ENCODE data around the gene MED29.

The MED29 gene

DNA sequence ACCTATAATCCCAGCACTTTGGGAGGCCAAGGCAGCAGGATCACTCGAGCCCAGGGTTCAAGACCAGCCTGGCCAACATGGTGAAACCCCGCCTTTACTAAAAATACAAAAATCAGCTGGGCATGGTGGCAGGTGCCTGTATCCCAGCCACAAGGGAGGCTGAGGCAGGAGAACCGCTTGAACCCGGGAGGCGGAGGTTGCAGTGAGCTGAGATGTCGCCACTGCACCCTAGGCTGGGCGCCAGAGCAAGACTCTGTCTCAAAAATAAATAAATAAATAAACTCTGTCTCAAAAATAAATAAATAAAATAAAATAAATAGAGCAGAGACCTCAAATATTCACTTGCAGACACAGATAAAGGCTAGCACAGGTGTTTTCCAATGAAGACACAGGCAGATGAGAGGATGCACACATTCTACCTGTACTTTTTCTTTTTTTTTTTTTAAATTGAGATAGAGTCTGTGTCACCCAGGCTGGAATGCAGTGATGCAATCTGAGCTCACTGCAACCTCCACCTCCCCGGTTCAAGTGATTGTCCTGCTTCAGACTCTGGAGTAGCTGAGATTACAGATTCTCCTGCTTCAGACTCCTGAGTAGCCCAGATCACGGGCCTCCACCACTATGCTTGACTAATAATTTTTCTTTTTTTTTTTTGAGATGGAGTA lies 47.2 kb downstream of the MED29 start:
- H3K27ac ChIP-seq = no peak overlapping the region
- peaks cover 8% of the 10 kb centered on the region for H3K4me1 ChIP-seq
- TF ChIP-seq, protein P1, sequence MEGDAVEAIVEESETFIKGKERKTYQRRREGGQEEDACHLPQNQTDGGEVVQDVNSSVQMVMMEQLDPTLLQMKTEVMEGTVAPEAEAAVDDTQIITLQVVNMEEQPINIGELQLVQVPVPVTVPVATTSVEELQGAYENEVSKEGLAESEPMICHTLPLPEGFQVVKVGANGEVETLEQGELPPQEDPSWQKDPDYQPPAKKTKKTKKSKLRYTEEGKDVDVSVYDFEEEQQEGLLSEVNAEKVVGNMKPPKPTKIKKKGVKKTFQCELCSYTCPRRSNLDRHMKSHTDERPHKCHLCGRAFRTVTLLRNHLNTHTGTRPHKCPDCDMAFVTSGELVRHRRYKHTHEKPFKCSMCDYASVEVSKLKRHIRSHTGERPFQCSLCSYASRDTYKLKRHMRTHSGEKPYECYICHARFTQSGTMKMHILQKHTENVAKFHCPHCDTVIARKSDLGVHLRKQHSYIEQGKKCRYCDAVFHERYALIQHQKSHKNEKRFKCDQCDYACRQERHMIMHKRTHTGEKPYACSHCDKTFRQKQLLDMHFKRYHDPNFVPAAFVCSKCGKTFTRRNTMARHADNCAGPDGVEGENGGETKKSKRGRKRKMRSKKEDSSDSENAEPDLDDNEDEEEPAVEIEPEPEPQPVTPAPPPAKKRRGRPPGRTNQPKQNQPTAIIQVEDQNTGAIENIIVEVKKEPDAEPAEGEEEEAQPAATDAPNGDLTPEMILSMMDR (IDR thresholded peaks at IDR 0.05) = no peak
- no peaks in the 10 kb centered on the region for H3K27me3 ChIP-seq (ENCODE audit: control insufficient read depth, insufficient read depth, low read length)
- H3K36me3 ChIP-seq (ENCODE audit: control insufficient read depth, insufficient read depth, low read length) = no peaks in the 10 kb centered on the region
- H3K79me2 ChIP-seq = peaks cover 22% of the 10 kb centered on the region
- no peaks in the 10 kb centered on the region for H3K9me3 ChIP-seq (ENCODE audit: control insufficient read depth, low read length)
- no peak overlapping the region for H3K9ac ChIP-seq
- no peak overlapping the region for H2AFZ ChIP-seq
- no peak overlapping the region for H3K4me3 ChIP-seq (ENCODE audit: low read depth, low read length)
- no peak overlapping the region for H3K4me2 ChIP-seq (ENCODE audit: low read length)

DNA sequence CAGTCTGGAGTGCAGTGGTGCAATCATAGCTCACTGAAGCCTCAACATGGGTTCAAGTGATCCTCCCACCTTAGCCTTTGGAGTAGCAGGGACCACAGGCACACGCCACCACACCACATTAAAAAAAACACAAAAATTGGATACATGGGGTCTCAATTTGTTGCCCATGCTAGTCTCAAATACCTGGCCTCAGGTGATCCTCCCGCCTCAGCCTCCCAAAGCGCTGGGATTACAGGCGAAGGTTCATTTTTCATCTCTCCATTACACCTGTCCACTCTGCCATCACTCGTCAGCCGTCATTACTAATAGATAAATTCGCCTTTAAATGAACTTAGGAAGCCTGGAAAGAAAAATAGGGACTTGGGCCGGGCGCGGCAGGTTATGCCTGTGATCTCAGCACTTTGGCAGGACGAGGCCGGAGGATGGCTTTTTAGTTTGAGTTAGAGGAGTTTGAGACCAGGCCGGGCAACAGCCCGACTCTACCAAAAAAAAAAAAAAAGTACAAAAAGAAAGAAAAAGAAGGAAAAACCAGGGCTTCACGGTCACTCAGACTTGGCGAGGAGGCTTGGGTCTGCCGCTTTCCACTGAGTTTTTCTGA lies 53.5 kb downstream of the MED29 start:
- peak overlapping the region; percentile 84 for H3K27ac ChIP-seq
- peaks cover 21% of the 10 kb centered on the region for H3K4me1 ChIP-seq
- H3K27me3 ChIP-seq (ENCODE audit: control insufficient read depth, insufficient read depth, low read length) = no peaks in the 10 kb centered on the region
- peak overlapping the region; percentile 100 for H3K4me3 ChIP-seq (ENCODE audit: low read depth, low read length)
- H3K9ac ChIP-seq = peak overlapping the region; percentile 64
- H2AFZ ChIP-seq = peak overlapping the region; percentile 87
- TF ChIP-seq, protein P1 (IDR thresholded peaks at IDR 0.05) = no peak
- peak overlapping the region; percentile 83 for H3K4me2 ChIP-seq (ENCODE audit: low read length)
- no peaks in the 10 kb centered on the region for H3K9me3 ChIP-seq (ENCODE audit: control insufficient read depth, low read length)
- no peaks in the 10 kb centered on the region for H3K36me3 ChIP-seq (ENCODE audit: control insufficient read depth, insufficient read depth, low read length)
- peaks cover 39% of the 10 kb centered on the region for H3K79me2 ChIP-seq

DNA sequence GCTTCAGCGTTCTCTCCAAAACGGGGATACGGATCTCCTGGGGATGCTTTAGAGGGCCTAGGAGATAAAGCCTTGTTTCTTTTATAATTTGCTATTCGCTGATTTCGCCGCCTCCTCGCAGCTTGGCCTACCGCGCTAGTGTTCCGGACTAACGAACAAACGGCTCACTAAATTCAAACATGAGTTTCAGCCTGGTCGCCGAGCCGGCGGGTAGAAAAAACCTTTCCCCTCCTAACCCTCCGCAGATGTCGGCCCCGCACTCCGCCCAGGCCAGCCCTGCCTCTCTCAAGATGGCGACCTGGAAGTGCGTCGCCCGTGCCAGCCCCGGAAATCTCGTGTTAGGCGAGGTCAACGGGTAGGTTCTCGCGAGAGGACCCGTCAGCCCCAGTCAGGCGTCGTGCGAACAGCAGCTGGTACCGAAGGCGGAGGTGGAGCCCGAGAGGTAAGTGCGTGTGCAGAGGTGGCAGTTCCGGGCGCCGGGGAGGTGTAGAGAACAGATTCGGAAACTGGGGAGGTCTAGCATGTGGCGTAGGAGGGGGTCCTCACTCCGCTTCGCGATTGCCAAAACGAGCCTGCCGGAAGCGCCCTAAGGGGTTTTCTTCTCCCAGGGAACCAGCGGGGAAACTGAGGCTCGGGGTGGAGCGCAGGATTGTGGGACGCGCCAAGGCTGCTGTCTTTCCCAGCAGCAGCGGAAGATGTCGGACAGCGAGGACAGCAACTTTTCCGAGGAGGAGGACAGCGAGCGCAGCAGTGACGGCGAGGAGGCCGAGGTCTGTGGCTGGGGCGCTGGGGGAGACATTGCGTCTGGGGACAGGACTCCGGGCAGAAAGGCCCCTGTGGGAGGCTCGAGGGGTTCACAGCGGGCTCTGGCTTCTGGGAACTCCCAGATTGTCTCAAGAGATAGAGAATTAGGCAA lies 54.3 kb downstream of the MED29 start, which contains the start of gene SUPT5H:
Gene SUPT5H, plus strand, starts transcription at position 387 of the 916 bp plus-strand sequence. Its CDS starts 309 bp downstream, at position 696.
- TF ChIP-seq, protein P1 (IDR thresholded peaks at IDR 0.05) = no peak
- H3K36me3 ChIP-seq (ENCODE audit: control insufficient read depth, insufficient read depth, low read length) = no peaks in the 10 kb centered on the region

DNA sequence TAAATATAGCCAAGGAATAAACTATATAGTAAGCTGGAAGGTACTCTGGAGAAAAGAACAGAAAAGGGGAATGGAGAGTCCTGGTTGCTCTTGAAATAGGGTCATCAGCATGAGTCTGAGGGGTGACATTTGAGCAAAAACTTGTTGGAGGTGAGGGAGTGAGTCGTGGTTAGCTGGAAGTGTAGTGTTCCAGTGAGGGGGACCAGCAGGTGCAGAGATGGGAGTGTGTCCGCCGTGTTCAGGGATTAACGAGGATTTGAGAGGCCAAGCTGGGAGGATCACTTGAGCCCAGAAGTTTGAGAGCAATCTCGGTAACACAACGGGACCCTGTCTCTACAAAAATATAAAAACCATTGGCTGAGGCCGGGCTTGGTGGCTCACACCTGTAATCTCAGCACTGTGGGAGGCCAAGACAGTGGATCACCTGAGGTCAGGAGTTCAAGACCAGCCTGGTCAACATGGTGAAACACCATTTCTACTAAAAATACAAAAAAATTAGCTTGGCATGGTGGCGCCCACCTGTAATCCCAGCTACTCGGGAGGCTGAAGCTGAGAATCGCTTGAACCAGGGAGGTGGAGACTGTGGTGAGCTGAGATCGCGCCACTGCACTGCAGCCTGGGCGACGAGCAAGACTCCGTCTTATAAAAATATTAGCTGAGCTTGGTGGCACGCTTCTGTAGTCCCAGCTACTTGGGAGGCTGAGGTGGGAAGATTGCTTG lies 55.3 kb downstream of the MED29 start:
- Histone ChIP-seq H3K27ac (peak overlapping the region; percentile 84), H3K4me2 (ENCODE audit: low read length) (peak overlapping the region; percentile 83), H3K36me3 (ENCODE audit: control insufficient read depth, insufficient read depth, low read length) (no peaks in the 10 kb centered on the region), H3K4me1 (peaks cover 34% of the 10 kb centered on the region), H3K9ac (peak overlapping the region; percentile 96), H2AFZ (no peak overlapping the region), H3K4me3 (ENCODE audit: low read depth, low read length) (peak overlapping the region; percentile 100), H3K9me3 (ENCODE audit: control insufficient read depth, low read length) (no peaks in the 10 kb centered on the region), H3K27me3 (ENCODE audit: control insufficient read depth, insufficient read depth, low read length) (no peaks in the 10 kb centered on the region), H3K79me2 (peaks cover 53% of the 10 kb centered on the region)
- TF ChIP-seq, protein P1 (IDR thresholded peaks at IDR 0.05) = no peak

More for the DNA sequence above, 54.3 kb downstream of the MED29 start, which contains the start of gene SUPT5H:
- H3K79me2 ChIP-seq = peaks cover 45% of the 10 kb centered on the region
- H3K9me3 ChIP-seq (ENCODE audit: control insufficient read depth, low read length) = no peaks in the 10 kb centered on the region
- no peaks in the 10 kb centered on the region for H3K27me3 ChIP-seq (ENCODE audit: control insufficient read depth, insufficient read depth, low read length)
- peak within 1 kb of the TSS; percentile 83 for H3K4me2 ChIP-seq (ENCODE audit: low read length)
- peak within 1 kb of the TSS; percentile 100 for H3K4me3 ChIP-seq (ENCODE audit: low read depth, low read length)
- H3K27ac ChIP-seq = peak within 1 kb of the TSS; percentile 84
- peaks cover 24% of the 10 kb centered on the region for H3K4me1 ChIP-seq
- H2AFZ ChIP-seq = peak within 1 kb of the TSS; percentile 87
- peak within 1 kb of the TSS; percentile 96 for H3K9ac ChIP-seq
